Measurements from ENCODE around the gene SNTN. TPM values are rescaled to one million over a fixed set of nuclear protein-coding genes. Genes with fewer than 3 reads are reported as not detected.

The SNTN gene
- total and polyA plus RNA-seq, 2 donors (not counting 3 experiments of a cell fraction or from before 2014, with no cell fraction given): not detected

DNA sequence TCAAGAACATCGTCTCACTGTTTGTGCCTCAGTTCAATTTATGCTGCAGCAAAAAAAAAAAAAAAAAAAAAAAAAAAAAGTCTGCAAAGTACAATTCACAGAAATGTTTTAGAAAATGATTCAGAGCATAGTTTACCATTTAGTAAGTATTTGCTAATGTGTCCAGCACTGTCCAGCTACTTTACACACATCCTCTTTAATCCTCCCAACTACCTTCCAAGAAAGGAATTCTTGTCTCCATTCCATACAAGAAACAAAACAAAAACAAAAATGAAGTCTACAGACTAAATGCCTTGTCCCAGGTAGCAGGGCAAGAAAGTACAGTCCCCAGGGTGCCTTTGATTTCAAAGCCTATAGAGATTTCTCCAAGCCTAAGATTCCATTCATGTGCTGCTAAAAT is 38.9 kb upstream of the SNTN start:
- Histone ChIP-seq H3K27ac (ENCODE audit: insufficient read depth, low read depth, low read length) (no peak overlapping the region), H4K20me1 (replicated peaks; ENCODE audit: control insufficient read depth, extremely low read depth, insufficient read depth, low read length) (no peaks in the 10 kb centered on the region), H3K4me1 (ENCODE audit: control insufficient read depth, extremely low read depth, insufficient read depth, low read length) (no peaks in the 10 kb centered on the region), H3K27me3 (ENCODE audit: control insufficient read depth in 2 of 2, insufficient read depth in 2 of 2, low read length in 2 of 2) (no peaks in the 10 kb centered on the region), H3K4me2 (ENCODE audit: insufficient read depth, low read length) (no peak overlapping the region), H3K9ac (replicated peaks; ENCODE audit: extremely low read depth, insufficient read depth, low read length) (no peak overlapping the region), H3K9me3 (replicated peaks; ENCODE audit: control insufficient read depth, insufficient read depth, low read length) (no peaks in the 10 kb centered on the region), H3K9me1 (replicated peaks; ENCODE audit: control insufficient read depth, extremely low read depth, insufficient read depth, low read length) (no peaks in the 10 kb centered on the region), H3K36me3 (ENCODE audit: control insufficient read depth in 2 of 2, extremely low read depth in 1 of 2, insufficient read depth in 2 of 2, low read length in 2 of 2) (no peaks in the 10 kb centered on the region), H3K79me2 (ENCODE audit: control insufficient read depth, insufficient read depth, low read length) (no peaks in the 10 kb centered on the region), H3K4me3 (replicated peaks in 1 of 3; ENCODE audit: insufficient read depth in 1 of 3, low read depth in 1 of 3, low read length in 3 of 3) (no peak overlapping the region), H2AFZ (ENCODE audit: low read depth, low read length) (no peak overlapping the region)
- dilution Hi-C loops (cut with MboI; ENCODE audit: extremely low pct_ligation_motif_present, low sequenced_read_pairs) (no loop called here), intact Hi-C loops (cut with micrococcal nuclease) (no loop called here)
- BruUV-seq (replicated peaks): no TSS peak
- CTCF ChIA-PET: no interaction called here
- no peak for TF ChIP-seq JUN (IDR thresholded peaks at IDR 0.05; ENCODE audit: borderline replicate concordance, insufficient read depth, insufficient read length, low read depth)
- no peak for TF ChIP-seq MYC (IDR thresholded peaks at IDR 0.05; ENCODE audit: low read depth, low read length)
- no peak for TF ChIP-seq EZH2 (IDR thresholded peaks at IDR 0.05; ENCODE audit: borderline replicate concordance, low read depth, low read length, severe bottlenecking)
- no peak for TF ChIP-seq POLR2A (IDR thresholded peaks at IDR 0.05; ENCODE audit: low read depth, low read length)
- TF ChIP-seq, protein P1, sequence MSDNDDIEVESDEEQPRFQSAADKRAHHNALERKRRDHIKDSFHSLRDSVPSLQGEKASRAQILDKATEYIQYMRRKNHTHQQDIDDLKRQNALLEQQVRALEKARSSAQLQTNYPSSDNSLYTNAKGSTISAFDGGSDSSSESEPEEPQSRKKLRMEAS (IDR thresholded peaks at IDR 0.05; ENCODE audit: insufficient read depth, insufficient read length): no peak
- no peak for TF ChIP-seq FOS (IDR thresholded peaks at IDR 0.05; ENCODE audit: borderline replicate concordance, insufficient read depth, low read length)
- TF ChIP-seq POLR2AphosphoS5 (IDR thresholded peaks at IDR 0.05; ENCODE audit: insufficient read depth, low read depth, low read length): no peak
- no peak for TF ChIP-seq GATA2 (IDR thresholded peaks at IDR 0.05; ENCODE audit: insufficient read depth, insufficient read length, low read depth, low read length)
- TF ChIP-seq, protein P2, sequence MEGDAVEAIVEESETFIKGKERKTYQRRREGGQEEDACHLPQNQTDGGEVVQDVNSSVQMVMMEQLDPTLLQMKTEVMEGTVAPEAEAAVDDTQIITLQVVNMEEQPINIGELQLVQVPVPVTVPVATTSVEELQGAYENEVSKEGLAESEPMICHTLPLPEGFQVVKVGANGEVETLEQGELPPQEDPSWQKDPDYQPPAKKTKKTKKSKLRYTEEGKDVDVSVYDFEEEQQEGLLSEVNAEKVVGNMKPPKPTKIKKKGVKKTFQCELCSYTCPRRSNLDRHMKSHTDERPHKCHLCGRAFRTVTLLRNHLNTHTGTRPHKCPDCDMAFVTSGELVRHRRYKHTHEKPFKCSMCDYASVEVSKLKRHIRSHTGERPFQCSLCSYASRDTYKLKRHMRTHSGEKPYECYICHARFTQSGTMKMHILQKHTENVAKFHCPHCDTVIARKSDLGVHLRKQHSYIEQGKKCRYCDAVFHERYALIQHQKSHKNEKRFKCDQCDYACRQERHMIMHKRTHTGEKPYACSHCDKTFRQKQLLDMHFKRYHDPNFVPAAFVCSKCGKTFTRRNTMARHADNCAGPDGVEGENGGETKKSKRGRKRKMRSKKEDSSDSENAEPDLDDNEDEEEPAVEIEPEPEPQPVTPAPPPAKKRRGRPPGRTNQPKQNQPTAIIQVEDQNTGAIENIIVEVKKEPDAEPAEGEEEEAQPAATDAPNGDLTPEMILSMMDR (IDR thresholded peaks at IDR 0.05; ENCODE audit: extremely low read depth in 1 of 2, insufficient read depth in 1 of 2, low read depth in 1 of 2, low read length in 2 of 2): no peak
- DNase-seq (ENCODE audit: low read depth, low spot score) (no peak), FAIRE-seq (no peak)
- POLR2A ChIA-PET: no interaction called here
